ENCODE data around the gene SKI. TPM values are rescaled to one million over a fixed set of nuclear protein-coding genes. Genes with fewer than 3 reads are reported as not detected.
A peak's percentile ranks its signal among the peaks of the same experiment; 100 is the strongest.

Gene SKI
- 38.8 TPM for polyA plus RNA-seq (2013, experiment 1 of 2)
- polyA plus RNA-seq (2013, experiment 2 of 2), result 30.8 TPM

- peaks cover 25% of the 10 kb centered on the region for H3K4me1 ChIP-seq (ENCODE audit: control insufficient read depth, insufficient read depth, low read length, poor library complexity, severe bottlenecking)
- 0% methylated on average over 44 to 67 of the region's 100 CpGs for WGBS, 2 experiments (ENCODE audit: insufficient coverage in 2 of 2)
- H3K9me3 ChIP-seq (ENCODE audit: control insufficient read depth, low read length), result no peaks in the 10 kb centered on the region
These were observed at the start of gene SKI for GRCh38 chr1:2228157-2228594. TSS of gene SKI (plus strand) at chr1:2228319. CDS start at chr1:2228767, 448 bp downstream.

GRCh38 chr1:2178875-2179274 lies 49.2 kb upstream of the SKI start:
- no peak overlapping the region for H3K27ac ChIP-seq (ENCODE audit: low read depth, low read length, severe bottlenecking)
- no peak overlapping the region for H3K4me3 ChIP-seq (ENCODE audit: extremely low read depth, insufficient read depth, low read length, poor library complexity, severe bottlenecking)
- whole genome bisulfite sequencing, 2 experiments (ENCODE audit: insufficient coverage in 2 of 2), result 94 to 95% methylated on average over 13 to 15 of the region's 16 CpGs
- no peaks in the 10 kb centered on the region for H3K9me3 ChIP-seq (ENCODE audit: control insufficient read depth, low read length)
- H3K4me1 ChIP-seq (ENCODE audit: control insufficient read depth, insufficient read depth, low read length, poor library complexity, severe bottlenecking), result no peaks in the 10 kb centered on the region
- H3K36me3 ChIP-seq (ENCODE audit: control insufficient read depth, insufficient read depth, low read length), result peaks cover 8% of the 10 kb centered on the region

More at GRCh38 chr1:2228157-2228594, at the start of gene SKI:
- Histone ChIP-seq H3K27ac (ENCODE audit: low read depth, low read length, severe bottlenecking) (peak within 1 kb of the TSS; percentile 95), H3K36me3 (ENCODE audit: control insufficient read depth, insufficient read depth, low read length) (peaks cover 34% of the 10 kb centered on the region), H3K4me3 (ENCODE audit: extremely low read depth, insufficient read depth, low read length, poor library complexity, severe bottlenecking) (peak within 1 kb of the TSS; percentile 83)

GRCh38 chr1:2179283-2180013 lies 48.7 kb upstream of the SKI start:
- Histone ChIP-seq H3K9me3 (ENCODE audit: control insufficient read depth, low read length) (no peaks in the 10 kb centered on the region), H3K4me1 (ENCODE audit: control insufficient read depth, insufficient read depth, low read length, poor library complexity, severe bottlenecking) (no peaks in the 10 kb centered on the region), H3K36me3 (ENCODE audit: control insufficient read depth, insufficient read depth, low read length) (peaks cover 9% of the 10 kb centered on the region), H3K27ac (ENCODE audit: low read depth, low read length, severe bottlenecking) (no peak overlapping the region), H3K4me3 (ENCODE audit: extremely low read depth, insufficient read depth, low read length, poor library complexity, severe bottlenecking) (no peak overlapping the region)
- 88 to 92% methylated on average over 27 to 28 of the region's 28 CpGs for WGBS, 2 experiments (ENCODE audit: insufficient coverage in 2 of 2)

- H3K27ac ChIP-seq (ENCODE audit: low read depth, low read length, severe bottlenecking), result no peak overlapping the region
- H3K36me3 ChIP-seq (ENCODE audit: control insufficient read depth, insufficient read depth, low read length), result peaks cover 19% of the 10 kb centered on the region
- no peaks in the 10 kb centered on the region for H3K4me1 ChIP-seq (ENCODE audit: control insufficient read depth, insufficient read depth, low read length, poor library complexity, severe bottlenecking)
- H3K4me3 ChIP-seq (ENCODE audit: extremely low read depth, insufficient read depth, low read length, poor library complexity, severe bottlenecking), result no peak overlapping the region
- no peaks in the 10 kb centered on the region for H3K9me3 ChIP-seq (ENCODE audit: control insufficient read depth, low read length)
- 95% methylated on average over 52 to 54 of the region's 58 CpGs for WGBS, 2 experiments (ENCODE audit: insufficient coverage in 2 of 2)
These were observed 47.5 kb upstream of the SKI start for GRCh38 chr1:2180297-2181245.

GRCh38 chr1:2181271-2181670 lies 46.8 kb upstream of the SKI start:
- Histone ChIP-seq H3K4me1 (ENCODE audit: control insufficient read depth, insufficient read depth, low read length, poor library complexity, severe bottlenecking) (no peaks in the 10 kb centered on the region), H3K27ac (ENCODE audit: low read depth, low read length, severe bottlenecking) (no peak overlapping the region), H3K36me3 (ENCODE audit: control insufficient read depth, insufficient read depth, low read length) (peaks cover 23% of the 10 kb centered on the region), H3K4me3 (ENCODE audit: extremely low read depth, insufficient read depth, low read length, poor library complexity, severe bottlenecking) (no peak overlapping the region), H3K9me3 (ENCODE audit: control insufficient read depth, low read length) (no peaks in the 10 kb centered on the region)
- WGBS, 2 experiments (ENCODE audit: insufficient coverage in 2 of 2), result 91 to 94% methylated on average over 12 to 13 of the region's 14 CpGs

GRCh38 chr1:2181752-2182151 lies 46.4 kb upstream of the SKI start:
- Histone ChIP-seq H3K9me3 (ENCODE audit: control insufficient read depth, low read length) (no peaks in the 10 kb centered on the region), H3K27ac (ENCODE audit: low read depth, low read length, severe bottlenecking) (no peak overlapping the region), H3K36me3 (ENCODE audit: control insufficient read depth, insufficient read depth, low read length) (peaks cover 24% of the 10 kb centered on the region), H3K4me1 (ENCODE audit: control insufficient read depth, insufficient read depth, low read length, poor library complexity, severe bottlenecking) (no peaks in the 10 kb centered on the region), H3K4me3 (ENCODE audit: extremely low read depth, insufficient read depth, low read length, poor library complexity, severe bottlenecking) (no peak overlapping the region)
- 96 to 97% methylated on average over 10 of the region's 11 CpGs for WGBS, 2 experiments (ENCODE audit: insufficient coverage in 2 of 2)

GRCh38 chr1:2182376-2182775 lies 45.7 kb upstream of the SKI start:
- H3K4me3 ChIP-seq (ENCODE audit: extremely low read depth, insufficient read depth, low read length, poor library complexity, severe bottlenecking), result no peak overlapping the region
- H3K9me3 ChIP-seq (ENCODE audit: control insufficient read depth, low read length), result no peaks in the 10 kb centered on the region
- no peak overlapping the region for H3K27ac ChIP-seq (ENCODE audit: low read depth, low read length, severe bottlenecking)
- H3K36me3 ChIP-seq (ENCODE audit: control insufficient read depth, insufficient read depth, low read length), result peaks cover 24% of the 10 kb centered on the region
- H3K4me1 ChIP-seq (ENCODE audit: control insufficient read depth, insufficient read depth, low read length, poor library complexity, severe bottlenecking), result no peaks in the 10 kb centered on the region
- WGBS, 2 experiments (ENCODE audit: insufficient coverage in 2 of 2), result 94 to 100% methylated on average over 8 to 13 of the region's 13 CpGs

- WGBS, 2 experiments (ENCODE audit: insufficient coverage in 2 of 2), result 94 to 95% methylated on average over 13 to 15 of the region's 15 CpGs
- H3K4me3 ChIP-seq (ENCODE audit: extremely low read depth, insufficient read depth, low read length, poor library complexity, severe bottlenecking), result no peak overlapping the region
- H3K36me3 ChIP-seq (ENCODE audit: control insufficient read depth, insufficient read depth, low read length), result peaks cover 34% of the 10 kb centered on the region
- no peaks in the 10 kb centered on the region for H3K4me1 ChIP-seq (ENCODE audit: control insufficient read depth, insufficient read depth, low read length, poor library complexity, severe bottlenecking)
- H3K27ac ChIP-seq (ENCODE audit: low read depth, low read length, severe bottlenecking), result no peak overlapping the region
- H3K9me3 ChIP-seq (ENCODE audit: control insufficient read depth, low read length), result no peaks in the 10 kb centered on the region
These were observed 44.2 kb upstream of the SKI start for GRCh38 chr1:2183937-2184334.

GRCh38 chr1:2184531-2184930 lies 43.6 kb upstream of the SKI start:
- H3K27ac ChIP-seq (ENCODE audit: low read depth, low read length, severe bottlenecking), result no peak overlapping the region
- H3K36me3 ChIP-seq (ENCODE audit: control insufficient read depth, insufficient read depth, low read length), result peaks cover 36% of the 10 kb centered on the region
- H3K4me1 ChIP-seq (ENCODE audit: control insufficient read depth, insufficient read depth, low read length, poor library complexity, severe bottlenecking), result peaks cover 4% of the 10 kb centered on the region
- 92 to 95% methylated on average over 14 to 18 of the region's 18 CpGs for WGBS, 2 experiments (ENCODE audit: insufficient coverage in 2 of 2)
- no peak overlapping the region for H3K4me3 ChIP-seq (ENCODE audit: extremely low read depth, insufficient read depth, low read length, poor library complexity, severe bottlenecking)
- no peaks in the 10 kb centered on the region for H3K9me3 ChIP-seq (ENCODE audit: control insufficient read depth, low read length)

GRCh38 chr1:2184934-2185333 lies 43.2 kb upstream of the SKI start:
- no peaks in the 10 kb centered on the region for H3K9me3 ChIP-seq (ENCODE audit: control insufficient read depth, low read length)

More at GRCh38 chr1:2184934-2185333, 43.2 kb upstream of the SKI start:
- H3K4me3 ChIP-seq (ENCODE audit: extremely low read depth, insufficient read depth, low read length, poor library complexity, severe bottlenecking), result no peak overlapping the region
- no peak overlapping the region for H3K27ac ChIP-seq (ENCODE audit: low read depth, low read length, severe bottlenecking)
- 94 to 96% methylated on average over 32 to 33 of the region's 33 CpGs for WGBS, 2 experiments (ENCODE audit: insufficient coverage in 2 of 2)
- H3K4me1 ChIP-seq (ENCODE audit: control insufficient read depth, insufficient read depth, low read length, poor library complexity, severe bottlenecking), result peaks cover 8% of the 10 kb centered on the region
- peaks cover 36% of the 10 kb centered on the region for H3K36me3 ChIP-seq (ENCODE audit: control insufficient read depth, insufficient read depth, low read length)

All from mesodermal cell (in vitro differentiated cells).